Epithelial cell of prostate (primary cell): ENCODE data around the gene TMED3.
A peak's percentile ranks its signal among the peaks of the same experiment; 100 is the strongest.

Source experiments
- DNase-seq: peaks from one replicate; pipeline ENCODE4 v3.0.0-alpha.2; 2011; ENCODE audit warnings: low read depth, low spot score
- H3K27ac ChIP-seq: fragments of 450-650 bp; 2 replicates; pipeline ENCODE4 v1.5.1; 2017; ENCODE audit warnings: mild to moderate bottlenecking

The TMED3 gene

DNA sequence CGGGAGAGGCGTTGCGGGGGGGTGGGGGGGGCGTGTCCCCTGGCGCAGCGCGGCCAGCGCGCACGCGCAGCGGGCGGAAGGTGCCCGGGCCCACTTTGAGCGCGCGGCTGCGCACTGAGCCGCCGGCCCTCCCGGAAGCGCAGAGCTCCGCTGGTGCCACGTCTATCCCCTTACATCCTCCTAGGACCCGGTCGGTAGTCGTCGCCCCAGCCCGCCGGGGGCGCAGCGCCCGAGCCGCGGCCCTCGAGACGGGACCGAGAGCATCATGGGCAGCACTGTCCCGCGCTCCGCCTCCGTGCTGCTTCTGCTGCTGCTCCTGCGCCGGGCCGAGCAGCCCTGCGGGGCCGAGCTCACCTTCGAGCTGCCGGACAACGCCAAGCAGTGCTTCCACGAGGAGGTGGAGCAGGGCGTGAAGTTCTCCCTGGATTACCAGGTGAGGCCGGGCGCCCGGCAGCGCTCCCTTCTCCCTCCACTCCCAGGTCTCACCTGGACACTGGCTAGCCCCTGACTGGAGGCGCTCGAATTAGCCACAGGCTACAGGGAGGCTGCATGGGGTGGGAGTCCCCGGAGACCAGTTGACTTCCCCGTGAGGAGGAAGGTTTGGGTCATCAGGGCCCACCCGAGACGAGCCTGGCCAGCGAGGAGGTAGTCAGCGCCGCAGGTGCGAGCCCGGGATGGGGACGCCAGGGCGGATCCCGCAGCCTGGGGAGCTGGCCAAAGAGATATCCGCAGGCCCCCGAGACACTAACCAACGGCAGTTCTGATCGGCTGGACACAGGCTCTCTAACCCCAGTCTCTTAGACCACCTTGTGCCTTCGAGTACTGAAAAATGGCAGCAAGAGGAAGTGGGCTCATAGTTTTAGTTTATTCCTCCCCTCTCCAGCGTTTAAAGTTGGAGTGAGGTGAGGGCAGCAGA is at the start of gene TMED3:
Gene TMED3, plus strand, starts transcription at position 128 of the 916 bp plus-strand sequence. Its CDS starts 138 bp downstream, at position 266.
- DNase-seq, result peak; percentile 22
- peak within 1 kb of the TSS; percentile 50 for H3K27ac ChIP-seq

DNA sequence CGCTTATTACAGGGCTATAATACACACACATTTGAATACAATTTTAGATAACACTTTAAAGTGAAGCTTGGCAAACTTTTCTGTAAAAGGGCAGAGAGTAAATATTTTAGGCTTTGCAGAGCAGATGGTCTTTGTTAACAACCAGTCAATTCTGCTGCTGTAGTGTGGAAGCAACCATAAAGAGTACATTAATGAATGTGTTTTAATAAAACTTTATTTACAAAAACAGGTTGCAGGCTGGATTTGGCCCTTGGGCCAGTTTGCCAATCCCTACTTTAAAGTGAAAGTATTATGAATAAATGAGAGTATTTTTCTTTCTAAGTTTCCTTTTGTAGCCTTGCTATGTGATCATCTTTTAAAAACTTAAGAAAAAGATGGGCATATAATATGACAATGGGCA is 49.1 kb upstream of the TMED3 start:
- DNase-seq, result no peak
- H3K27ac ChIP-seq, result no peak overlapping the region

DNA sequence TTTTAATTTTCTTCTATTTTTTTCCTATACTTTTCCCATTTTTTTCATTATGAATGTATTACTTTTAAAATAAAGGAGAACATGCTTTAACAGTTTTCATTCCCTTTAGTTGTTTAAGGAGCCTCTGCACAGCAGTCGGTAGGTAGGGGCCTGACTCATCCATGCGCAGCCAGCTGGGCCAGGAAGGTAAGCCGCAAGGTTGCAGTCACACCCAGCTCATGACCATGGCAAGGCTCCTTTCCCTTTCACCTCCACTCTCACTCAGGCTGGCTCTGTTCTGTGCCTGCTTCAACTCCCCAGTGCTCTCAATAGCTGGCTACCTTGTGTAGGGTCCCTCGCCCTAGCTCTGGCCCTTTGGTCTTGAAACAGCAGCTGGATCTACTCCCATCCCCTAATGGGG is 45.7 kb upstream of the TMED3 start:
- no peak overlapping the region for H3K27ac ChIP-seq
- peak; percentile 16 for DNase-seq

DNA sequence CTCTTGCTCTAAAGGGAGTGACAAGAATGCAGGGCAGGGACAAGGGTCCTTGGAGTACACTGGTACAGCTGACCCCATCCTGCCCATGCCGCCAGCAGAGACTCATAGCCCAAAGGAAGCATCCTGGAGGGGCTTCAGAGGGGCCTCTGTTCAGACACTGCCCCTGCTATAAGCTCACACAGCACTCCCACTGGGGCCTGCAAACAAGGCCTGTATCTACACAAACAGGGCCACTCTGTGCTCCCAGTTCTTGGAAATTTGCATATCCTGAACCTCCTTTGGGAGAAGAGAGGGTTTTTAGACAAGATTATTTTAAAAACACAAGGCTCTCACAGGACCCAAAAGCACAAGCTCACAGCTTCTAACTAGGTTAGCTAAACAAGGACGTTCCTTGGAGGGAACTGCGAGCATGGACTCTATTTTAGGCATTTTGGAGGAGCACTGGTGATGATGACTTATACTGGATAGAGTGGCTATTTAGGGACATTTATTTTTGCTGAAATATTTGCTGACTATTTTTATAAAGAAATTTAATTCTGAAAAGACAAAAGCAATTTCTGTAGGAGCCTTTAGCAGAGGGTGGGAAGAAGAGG is 44.8 kb upstream of the TMED3 start:
- no peak for DNase-seq
- no peak overlapping the region for H3K27ac ChIP-seq

DNA sequence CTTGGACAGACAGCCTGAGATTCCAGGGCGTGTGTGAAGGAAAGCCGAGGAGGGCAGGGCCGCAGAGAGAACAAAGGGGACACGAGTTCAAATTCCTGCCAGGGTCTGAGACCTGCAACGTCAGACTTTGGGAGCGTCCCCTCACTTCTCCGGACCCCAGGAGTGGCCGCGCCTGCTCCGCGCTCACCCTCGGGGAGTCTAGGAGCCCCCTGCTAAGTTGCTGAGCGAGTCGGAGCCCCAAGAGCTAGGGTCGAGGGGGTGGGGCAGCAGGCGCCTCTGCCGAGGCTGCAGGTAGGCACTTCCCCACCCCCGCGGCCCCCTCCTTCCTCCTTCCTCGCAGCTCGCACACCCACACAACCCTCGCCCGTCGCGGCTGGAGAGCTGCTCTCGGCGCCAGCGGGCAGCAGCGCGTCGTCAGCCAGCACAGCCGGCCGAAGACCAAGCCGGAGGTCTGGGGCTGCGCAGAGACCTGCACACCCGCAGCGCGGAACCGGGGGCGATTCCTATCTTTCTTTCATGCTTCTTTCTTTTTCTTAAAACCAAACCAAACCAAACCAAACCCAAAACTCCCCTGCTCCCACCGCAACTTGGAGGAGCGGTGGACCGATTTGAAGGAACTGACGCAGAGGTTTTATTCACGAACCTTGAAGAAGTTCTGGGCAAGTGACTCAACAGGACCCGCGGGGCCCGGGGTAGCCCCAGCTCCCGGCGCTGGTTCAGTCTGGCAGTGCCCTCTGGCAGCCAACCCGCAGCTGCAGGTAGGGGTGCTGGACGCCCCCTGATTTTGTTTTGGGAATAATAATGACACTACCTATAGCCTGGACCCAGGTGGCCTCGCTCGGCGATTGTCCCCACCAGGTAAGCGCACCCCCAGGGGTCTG is 28.3 kb upstream of the TMED3 start, which contains the start of gene ANKRD34C:
Gene ANKRD34C, plus strand, starts transcription at position 352 of the 881 bp plus-strand sequence. CDS start 10,563 bp downstream, outside the sequence.
- DNase-seq, result no peak
- H3K27ac ChIP-seq, result no peak within 1 kb of the TSS

DNA sequence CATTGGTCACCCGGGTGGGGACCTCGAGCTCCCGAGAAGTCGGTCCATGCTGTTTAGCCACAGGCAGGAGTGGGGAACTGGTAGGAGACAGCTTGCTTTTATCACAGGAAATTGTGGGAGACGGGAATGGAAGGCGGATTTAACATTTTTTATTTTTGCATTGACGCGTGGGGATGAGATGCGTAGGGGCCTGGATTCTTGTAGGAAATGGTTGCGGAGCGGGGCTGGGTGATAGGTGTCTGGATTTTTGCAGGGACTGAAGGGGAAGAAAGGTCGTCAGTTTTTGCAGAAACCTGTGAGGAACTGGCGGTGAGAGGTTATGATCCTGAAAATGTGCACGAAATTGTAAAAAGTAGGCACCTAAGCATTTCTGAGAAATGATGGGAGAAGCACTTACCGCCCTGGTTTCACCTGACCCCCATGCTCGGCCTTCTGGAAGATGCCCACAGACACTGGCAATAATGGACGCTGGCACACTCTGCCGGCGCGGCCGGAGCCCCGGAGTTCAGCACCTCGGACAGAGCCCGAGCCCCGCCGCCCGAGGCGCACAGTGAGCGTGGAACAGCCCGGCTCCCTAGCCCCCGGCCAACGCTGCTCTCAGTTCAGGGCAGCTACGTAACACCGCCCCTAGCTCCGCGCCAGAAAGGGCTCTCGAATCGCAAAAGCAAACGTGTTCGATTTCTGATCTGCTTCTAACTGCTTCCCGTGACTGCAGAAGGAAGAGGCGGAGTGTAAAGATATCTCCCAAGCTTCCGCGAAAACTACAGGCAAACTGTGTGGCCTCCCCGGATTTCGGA is 27.5 kb upstream of the TMED3 start:
- no peak for DNase-seq
- no peak overlapping the region for H3K27ac ChIP-seq

DNA sequence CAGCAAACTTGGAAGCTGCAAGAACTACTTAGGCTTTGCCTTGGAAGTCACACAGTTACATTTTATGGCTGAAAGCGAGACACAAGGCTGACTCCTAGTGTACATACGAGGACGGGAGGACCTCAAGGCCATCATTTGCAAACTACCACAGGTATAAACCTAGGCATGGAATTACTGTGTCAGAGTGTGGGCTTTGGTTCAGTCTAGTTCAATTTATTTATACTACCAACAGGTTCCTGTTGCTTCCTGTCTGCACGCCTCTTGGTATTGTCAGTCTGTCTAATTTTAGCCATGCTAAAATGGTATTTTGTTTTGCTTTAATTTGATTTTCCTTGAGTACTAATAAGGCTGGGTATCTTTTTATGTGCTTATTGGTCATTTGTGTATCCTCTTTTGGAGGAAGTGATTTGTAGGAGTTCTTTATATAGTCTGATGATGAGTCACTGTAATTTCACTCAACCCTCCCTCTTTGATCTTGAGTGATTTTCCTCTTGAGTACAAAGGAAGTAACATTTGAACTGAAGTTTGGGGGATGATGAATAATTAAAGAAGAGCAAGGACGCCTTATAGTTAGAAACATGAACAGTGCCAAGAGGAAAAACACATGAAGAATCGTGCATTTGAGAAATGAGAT is 20.2 kb upstream of the TMED3 start:
- no peak for DNase-seq
- no peak overlapping the region for H3K27ac ChIP-seq

DNA sequence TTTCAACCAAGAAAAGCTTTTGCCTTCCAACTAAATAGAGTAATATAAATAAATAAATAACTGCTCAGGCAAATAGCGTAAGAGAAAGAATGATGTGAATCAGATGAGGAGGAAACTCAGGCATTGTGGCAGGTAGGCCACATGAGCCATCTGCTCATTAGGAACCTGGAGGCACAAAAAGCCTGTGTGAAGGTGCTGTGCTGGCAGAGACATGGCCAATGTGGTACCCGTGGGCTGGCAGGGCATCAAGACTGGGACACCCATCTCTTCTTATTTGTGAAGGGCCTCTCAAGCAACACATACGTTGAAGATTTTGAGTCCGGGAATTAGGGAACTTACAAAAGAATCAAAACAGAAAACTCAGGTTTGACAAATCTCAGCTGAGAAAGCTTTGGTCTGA is 18.9 kb upstream of the TMED3 start:
- DNase-seq, result no peak
- no peak overlapping the region for H3K27ac ChIP-seq

DNA sequence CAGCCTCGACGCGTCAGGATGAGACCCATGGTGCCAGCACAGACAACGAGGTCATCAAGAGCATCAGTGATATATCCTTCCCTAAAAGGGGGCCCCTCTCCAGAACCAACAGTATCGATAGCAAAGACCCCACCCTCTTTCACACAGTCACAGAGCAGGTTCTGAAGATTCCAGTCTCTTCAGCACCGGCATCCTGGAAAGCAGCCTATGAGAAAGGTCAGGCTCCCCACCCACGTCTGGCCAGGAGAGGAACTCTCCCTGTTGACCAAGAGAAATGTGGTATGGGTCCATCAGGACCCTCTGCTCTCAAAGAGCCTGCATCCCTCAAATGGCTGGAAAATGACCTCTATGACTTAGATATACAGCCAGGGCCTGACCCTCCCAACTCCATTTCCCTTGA is 16.8 kb upstream of the TMED3 start:
- H3K27ac ChIP-seq, result no peak overlapping the region
- DNase-seq, result no peak

DNA sequence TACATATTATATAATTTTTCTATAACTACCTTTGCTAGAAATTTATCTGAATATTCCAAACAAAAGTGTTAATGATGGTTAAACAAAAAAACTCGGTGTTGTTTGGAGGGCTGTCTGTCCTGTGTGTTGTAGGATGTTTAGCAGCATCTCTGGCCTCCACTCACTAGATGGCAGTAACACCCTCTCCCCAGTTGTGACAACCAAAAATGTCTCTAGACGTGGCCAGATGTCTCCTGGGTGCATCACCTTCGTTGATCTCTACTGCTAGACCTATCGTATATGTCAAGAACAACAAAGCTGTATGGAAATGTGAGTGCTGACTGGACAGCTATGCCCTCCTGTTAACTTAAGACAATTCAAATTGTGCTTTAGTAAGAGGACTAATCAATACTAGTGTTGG is 14.3 kb upstream of the TMED3 start:
- no peak for DNase-seq
- no peak overlapping the region for H3K27ac ChIP-seq

DNA sequence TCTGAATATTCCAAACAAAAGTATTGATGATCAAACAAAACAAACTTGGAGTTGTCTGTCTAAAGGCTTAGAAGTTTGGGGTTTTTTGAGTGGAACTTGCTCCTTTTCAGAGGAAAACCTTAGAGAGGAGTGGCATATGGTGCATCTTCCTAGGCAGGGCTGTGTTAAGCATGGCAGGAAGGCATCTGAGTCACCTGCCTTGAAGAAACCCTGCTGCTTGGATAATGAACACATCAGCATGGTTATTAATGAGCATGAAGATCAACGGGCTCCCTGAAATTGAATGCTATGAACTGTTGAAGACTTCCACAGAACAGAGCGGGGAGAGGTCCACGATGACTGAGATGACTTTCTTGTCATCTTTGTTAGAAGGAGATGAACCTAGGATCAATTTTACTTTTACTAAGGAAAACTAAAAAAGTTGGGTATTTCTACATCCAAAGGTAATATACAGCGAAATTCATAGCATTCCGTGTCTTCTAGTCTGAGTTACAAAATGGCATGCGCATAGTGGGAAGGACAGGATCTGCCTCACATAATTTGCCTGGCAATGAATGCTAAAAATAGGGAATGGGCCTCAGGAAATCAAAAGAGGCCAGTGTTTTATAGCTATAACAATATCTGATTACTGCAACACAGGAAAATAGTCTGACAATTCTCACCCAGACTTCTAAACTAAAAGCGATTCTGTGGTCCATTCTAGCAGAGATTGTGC is 11.6 kb upstream of the TMED3 start:
- no peak overlapping the region for H3K27ac ChIP-seq
- DNase-seq, result no peak

DNA sequence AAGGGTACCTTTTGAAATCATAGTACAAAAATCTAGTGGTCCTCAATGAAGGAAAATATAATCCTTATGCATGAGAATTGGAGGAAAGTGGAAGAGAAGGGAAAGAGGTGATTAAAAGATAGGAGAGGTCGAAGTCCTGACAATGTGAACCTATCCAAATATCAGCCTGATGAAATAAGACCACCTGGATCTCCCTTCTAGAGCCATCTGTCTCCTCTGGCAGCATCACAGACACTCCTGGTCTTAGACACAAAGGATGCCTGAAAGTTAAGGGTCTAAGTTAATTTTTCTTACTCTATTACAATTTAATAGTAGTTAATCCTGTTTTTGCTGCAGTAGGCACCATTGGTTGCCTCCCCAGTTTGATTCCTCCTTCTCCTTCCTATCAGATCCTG is 11.1 kb upstream of the TMED3 start:
- DNase-seq, result no peak
- no peak overlapping the region for H3K27ac ChIP-seq

DNA sequence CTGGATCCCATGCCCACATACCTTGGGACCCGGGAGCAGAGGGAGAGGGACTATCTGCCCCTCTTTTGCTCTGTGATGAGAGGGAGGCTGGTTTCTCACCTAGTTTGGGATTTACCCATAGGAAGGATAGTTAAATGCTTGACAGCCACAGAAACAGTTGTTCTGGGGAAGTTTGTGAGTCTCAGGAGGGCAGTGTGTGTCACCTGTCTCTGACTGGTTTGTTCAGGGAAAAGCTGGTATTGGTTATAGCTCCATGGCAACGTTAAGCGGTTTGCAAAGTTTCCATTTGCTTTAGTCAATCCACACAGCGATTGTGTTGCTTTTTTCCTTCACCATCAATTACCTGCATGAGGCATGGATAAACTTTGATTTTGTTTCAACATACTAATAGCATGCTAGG is 3.7 kb upstream of the TMED3 start:
- DNase-seq, result no peak
- H3K27ac ChIP-seq, result no peak overlapping the region

DNA sequence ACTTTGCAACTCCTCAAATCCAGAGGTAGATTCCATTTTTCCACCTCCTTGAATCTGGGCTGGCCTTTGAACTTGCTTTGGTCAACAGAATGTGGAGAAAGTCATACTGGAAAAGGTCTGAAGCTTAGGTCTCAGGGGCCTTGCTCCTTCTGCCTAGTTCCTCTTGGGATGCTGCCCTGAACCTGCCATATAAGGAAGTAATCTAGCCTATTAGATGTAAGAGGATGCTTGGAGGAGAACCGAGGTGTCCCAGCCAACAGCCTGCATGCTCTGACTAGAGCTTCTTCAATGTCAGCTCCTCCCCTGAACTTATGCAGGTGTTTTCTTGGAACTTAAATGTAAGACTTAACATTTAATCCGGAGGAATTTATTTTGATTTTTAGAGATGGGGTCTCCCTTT is 2.0 kb upstream of the TMED3 start:
- DNase-seq, result no peak
- H3K27ac ChIP-seq, result no peak overlapping the region

DNA sequence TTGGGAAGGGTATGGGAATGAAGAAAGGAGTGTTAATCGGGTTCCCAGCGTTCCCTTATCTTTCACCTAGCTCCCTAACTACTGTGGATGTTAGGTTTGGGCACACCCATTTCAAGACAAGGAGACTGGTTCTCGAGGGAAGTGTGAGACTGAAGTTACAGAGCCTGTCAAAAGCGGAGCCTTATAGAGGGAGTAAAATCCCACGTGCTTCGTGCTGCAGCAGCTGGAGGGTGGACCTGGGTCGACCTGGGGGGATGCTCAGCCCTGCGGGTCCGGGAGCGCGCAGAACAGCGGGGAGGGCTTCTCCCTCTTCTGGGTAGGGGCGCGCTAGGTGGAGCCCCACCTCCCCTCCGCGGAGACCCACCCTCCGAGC is 314 bp upstream of the TMED3 start:
- DNase-seq, result no peak
- H3K27ac ChIP-seq, result no peak overlapping the region

DNA sequence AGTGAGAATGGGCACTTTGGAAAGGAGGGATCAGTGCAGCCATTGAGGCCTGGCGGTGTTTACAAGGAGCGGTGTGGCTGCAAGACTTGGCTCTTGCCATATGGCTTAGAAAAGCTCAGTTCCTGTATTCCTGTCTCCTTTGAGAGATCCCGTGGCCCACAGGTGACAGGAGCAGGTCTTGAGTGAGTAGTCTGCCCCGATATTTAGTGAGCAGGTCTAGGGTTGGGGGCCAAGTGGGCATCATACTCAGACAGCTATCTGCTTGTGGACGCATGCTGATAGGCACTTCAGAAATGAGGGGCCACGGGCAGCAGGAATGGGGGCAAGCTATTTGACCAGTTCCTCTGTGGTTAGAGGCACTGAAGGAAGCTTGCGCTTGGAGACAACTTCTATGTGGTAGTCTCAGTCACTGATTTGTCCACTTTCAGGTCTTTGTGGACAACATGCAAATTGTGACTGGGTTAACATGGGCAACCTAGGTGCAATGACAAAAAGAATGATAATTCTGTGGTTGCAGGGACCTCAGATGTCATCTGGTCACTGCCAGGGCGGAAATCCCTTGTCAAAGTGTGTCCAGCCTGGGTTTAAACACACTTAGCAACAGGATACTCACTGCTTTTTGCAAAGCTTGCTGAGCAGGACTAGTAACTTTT is 1.1 kb downstream of the TMED3 start:
- H3K27ac ChIP-seq, result peak overlapping the region; percentile 50
- no peak for DNase-seq

DNA sequence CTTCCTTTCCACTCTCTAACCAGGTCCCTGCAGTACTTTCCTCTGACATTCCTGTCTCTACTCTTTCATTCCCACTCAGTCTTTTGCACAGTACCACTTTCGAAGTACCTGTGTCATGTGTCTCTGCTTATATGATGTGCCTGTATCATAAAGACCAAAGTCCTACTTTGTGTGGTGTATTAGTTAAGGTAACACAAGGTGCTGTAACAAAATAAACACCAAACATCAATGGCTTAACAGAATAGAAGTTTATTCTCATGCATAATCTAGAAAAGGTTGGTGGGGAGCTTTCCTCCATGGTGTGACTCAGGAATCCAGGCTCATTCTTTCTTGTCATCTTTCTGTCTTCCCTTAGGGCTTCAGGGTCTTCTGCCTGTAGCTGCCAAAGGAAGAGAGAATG is 3.3 kb downstream of the TMED3 start:
- H3K27ac ChIP-seq, result peak overlapping the region; percentile 86

DNA sequence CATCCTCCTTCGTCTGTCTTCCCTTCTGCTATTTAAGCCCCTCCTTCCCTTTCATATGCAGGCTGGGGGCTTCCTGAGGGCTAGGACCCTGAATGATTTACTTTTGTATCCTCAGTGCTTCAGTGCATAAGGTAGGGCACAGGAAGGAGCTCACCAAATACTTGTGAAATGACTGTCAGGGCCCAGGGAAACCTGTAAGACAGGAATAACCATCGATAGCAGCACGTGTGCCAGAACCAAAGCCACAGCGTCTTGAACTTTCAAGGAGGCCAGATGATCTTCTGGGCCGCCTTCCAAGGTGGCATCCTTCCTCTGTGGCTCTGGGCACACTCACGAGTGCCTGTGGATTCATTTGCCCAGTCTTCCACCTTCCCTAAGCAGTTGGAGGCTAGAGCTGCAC is 3.9 kb downstream of the TMED3 start:
- peak overlapping the region; percentile 86 for H3K27ac ChIP-seq
- peak; percentile 80 for DNase-seq

More for the DNA sequence above, 3.3 kb downstream of the TMED3 start:
- DNase-seq, result no peak
